Body of pancreas (tissue), 4 donors: ENCODE results near the gene ACSBG1.

Source experiments
- POLR2A ChIP-seq, 3 donors: fragments of 450-650 bp; IDR thresholded peaks; one replicate each; pipeline ENCODE4 v1.6.1; 2016; ENCODE audit warnings: antibody characterized with exemption in 3 of 3, mild to moderate bottlenecking in 2 of 3
- TF ChIP-seq, protein P1 (sequence below), 7 experiments: fragments of 450-650 bp in 4 of 7; fragments of 200-600 bp in 3 of 7; sonication (generic) in 3 of 7; IDR thresholded peaks; one replicate each; pipeline ENCODE4 v1.5.1; 2016 to 2019; ENCODE audit warnings: antibody characterized with exemption in 7 of 7

DNA sequence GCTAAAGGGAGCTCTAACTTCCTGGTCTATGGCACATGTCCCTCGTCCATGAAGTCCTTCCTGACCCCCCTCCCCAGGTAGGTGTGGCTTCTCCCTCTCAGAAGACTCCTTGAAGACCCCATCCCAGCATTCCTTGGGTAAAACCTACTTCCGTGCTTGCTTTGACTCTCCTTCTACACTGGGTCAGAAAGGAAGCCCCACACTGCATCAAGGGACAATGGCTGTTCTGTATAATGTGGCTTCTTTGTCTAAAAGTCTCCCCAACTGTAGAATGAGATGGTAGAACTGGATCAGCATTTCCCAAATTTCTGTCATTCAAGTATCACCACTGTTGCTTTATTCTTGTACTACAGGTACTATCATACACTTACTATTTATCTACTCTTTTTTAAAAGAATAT, 26.1 kb upstream of the ACSBG1 start:
- TF ChIP-seq, protein P1, sequence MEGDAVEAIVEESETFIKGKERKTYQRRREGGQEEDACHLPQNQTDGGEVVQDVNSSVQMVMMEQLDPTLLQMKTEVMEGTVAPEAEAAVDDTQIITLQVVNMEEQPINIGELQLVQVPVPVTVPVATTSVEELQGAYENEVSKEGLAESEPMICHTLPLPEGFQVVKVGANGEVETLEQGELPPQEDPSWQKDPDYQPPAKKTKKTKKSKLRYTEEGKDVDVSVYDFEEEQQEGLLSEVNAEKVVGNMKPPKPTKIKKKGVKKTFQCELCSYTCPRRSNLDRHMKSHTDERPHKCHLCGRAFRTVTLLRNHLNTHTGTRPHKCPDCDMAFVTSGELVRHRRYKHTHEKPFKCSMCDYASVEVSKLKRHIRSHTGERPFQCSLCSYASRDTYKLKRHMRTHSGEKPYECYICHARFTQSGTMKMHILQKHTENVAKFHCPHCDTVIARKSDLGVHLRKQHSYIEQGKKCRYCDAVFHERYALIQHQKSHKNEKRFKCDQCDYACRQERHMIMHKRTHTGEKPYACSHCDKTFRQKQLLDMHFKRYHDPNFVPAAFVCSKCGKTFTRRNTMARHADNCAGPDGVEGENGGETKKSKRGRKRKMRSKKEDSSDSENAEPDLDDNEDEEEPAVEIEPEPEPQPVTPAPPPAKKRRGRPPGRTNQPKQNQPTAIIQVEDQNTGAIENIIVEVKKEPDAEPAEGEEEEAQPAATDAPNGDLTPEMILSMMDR (IDR thresholded peaks at IDR 0.05), result no peak
- TF ChIP-seq POLR2A (IDR thresholded peaks at IDR 0.05), result no peak
